SK-N-MC (cell line): ENCODE data around the gene TMEM147.

Source experiments
- DNase-seq: peaks from one replicate; pipeline ENCODE4 v3.0.0-alpha.2; 2011; ENCODE audit warnings: low read depth, low spot score
- H3K27ac ChIP-seq: fragments of 200-600 bp; sonication (generic); 2 replicates; pipeline ENCODE4 v1.5.1; 2016; ENCODE audit warnings: mixed run types
- H3K36me3 ChIP-seq: fragments of 200-600 bp; sonication (generic); 2 replicates; pipeline ENCODE4 v1.6.1; 2017; ENCODE audit warnings: antibody characterized with exemption, low read length, mixed read lengths; ENCODE audit not compliant: insufficient read depth
- H3K4me3 ChIP-seq: fragments of 200-600 bp; sonication (generic); 2 replicates; pipeline ENCODE4 v1.5.1; 2016
- H3K9ac ChIP-seq: fragments of 200-600 bp; sonication (generic); 2 replicates; pipeline ENCODE4 v1.8.0; 2017; ENCODE audit warnings: mixed run types, mixed read lengths; ENCODE audit not compliant: insufficient read length
- H3K9me3 ChIP-seq: fragments of 200-600 bp; sonication (generic); 2 replicates; pipeline ENCODE4 v1.6.1; 2017; ENCODE audit warnings: low read depth, mild to moderate bottlenecking, antibody characterized with exemption, low read length, moderate library complexity, mixed read lengths
- EZH2 ChIP-seq: fragments of 200-600 bp; sonication (generic); IDR thresholded peaks from one replicate; pipeline ENCODE4 v1.6.1; 2017; ENCODE audit warnings: antibody characterized with exemption
- FOXP2 ChIP-seq: optimal IDR thresholded peaks from 2 replicates; pipeline ENCODE3; 2011; ENCODE audit warnings: mild to moderate bottlenecking, moderate library complexity; ENCODE audit not compliant: insufficient read depth; ENCODE audit errors: extremely low read length, control extremely low read depth
- POLR2AphosphoS5 ChIP-seq: IDR thresholded peaks from 2 replicates; pipeline ENCODE4 v1.6.1; 2012; ENCODE audit warnings: mild to moderate bottlenecking, low read depth, low read length, borderline replicate concordance

TMEM147 gene

DNA sequence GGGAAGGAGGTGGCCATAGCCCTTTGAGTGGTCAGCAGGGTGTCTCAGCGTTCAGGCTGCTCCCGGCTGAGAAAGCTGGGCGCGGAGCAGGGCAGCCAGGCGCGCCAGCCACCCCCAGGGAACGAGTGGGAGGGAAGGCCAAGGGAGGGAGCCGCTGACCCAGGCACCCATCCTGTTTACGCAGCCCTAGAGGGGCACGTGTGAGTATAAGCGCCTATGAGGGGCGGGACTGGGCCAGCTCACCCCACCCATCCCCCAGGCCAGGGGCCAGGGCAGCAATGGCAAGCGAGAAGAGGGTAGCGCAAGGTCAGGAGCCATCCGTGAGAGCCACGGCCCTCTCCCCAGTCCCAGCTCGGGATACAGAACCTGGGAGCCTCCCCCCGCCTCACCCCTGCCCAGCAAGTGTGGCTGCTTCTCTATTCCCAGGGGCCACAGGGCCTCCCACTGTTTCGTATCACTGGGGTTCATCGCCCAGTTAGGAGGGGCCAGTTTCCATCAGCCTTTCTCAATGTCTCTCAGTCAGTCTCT is 31.1 kb upstream of the TMEM147 start:
- TF ChIP-seq FOXP2 (no peak), POLR2AphosphoS5 (no peak), EZH2 (no peak)
- no peaks in the 10 kb centered on the region for H3K9me3 ChIP-seq
- H3K27ac ChIP-seq = no peak overlapping the region
- no peak overlapping the region for H3K9ac ChIP-seq
- H3K4me3 ChIP-seq = no peak overlapping the region
- H3K36me3 ChIP-seq = no peaks in the 10 kb centered on the region
- no peak for DNase-seq

DNA sequence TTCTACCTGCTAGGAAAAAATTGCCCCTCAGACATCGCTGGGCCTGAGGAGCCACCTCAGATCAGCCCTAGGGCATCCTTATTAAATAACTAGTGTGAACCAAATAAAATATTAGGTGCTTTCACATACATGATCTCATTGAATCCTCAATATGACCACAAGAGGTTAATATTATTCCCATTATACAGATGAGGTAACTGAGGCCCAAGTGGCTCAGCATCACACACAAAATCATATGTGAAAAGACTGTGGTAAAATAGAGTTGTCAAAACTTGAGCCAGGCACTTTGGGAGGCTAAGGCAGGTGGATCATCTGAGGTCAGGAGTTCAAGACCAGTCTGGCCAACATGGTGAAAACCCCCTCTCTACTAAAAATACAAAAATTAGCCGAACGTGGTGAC is 29.1 kb upstream of the TMEM147 start:
- no peaks in the 10 kb centered on the region for H3K36me3 ChIP-seq
- DNase-seq = no peak
- no peak overlapping the region for H3K4me3 ChIP-seq
- no peak overlapping the region for H3K27ac ChIP-seq
- H3K9me3 ChIP-seq = no peaks in the 10 kb centered on the region
- H3K9ac ChIP-seq = no peak overlapping the region
- TF ChIP-seq POLR2AphosphoS5 (no peak), EZH2 (no peak), FOXP2 (no peak)

DNA sequence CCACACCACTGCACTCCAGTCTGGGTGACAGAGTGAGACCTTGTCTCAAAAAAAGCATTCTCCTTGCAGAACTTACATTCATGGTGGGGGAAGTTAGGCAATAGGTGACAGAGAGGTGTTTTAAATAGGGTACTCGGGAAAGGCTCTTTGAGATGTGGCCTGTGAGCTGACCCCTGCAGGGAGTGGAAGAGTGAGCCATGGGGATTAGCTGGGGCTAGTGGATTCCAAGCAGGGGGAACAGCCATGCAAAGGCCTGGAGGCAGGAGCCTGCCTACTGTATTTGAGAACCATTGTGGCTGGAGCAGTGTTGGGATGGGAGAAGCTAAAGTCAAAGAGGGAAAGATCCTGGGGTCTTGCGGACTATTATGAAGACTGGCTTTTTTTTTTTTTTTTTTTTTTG is 28.1 kb upstream of the TMEM147 start:
- Histone ChIP-seq H3K36me3 (no peaks in the 10 kb centered on the region), H3K9ac (no peak overlapping the region), H3K27ac (no peak overlapping the region), H3K4me3 (no peak overlapping the region), H3K9me3 (no peaks in the 10 kb centered on the region)
- TF ChIP-seq EZH2 (no peak), POLR2AphosphoS5 (no peak), FOXP2 (no peak)
- no peak for DNase-seq

DNA sequence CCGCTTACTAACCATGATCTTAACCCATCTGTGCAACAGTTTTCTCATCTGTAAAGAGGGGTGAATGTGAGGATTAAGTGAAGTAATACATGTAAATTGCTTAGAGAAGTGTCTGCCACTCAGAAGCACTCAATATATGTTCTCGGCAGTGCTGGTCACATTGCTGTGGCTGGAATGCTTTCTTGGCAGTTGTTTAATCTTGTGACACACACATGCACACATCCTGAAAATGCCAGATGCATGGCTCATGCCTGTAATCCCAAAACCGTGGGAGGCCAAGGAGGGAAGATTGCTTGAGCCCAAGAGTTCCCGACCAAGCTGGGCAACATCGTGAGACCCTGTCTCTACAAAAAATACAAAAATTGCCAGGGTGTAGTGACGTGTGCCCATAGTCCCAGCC is 27.1 kb upstream of the TMEM147 start:
- no peaks in the 10 kb centered on the region for H3K36me3 ChIP-seq
- no peak overlapping the region for H3K4me3 ChIP-seq
- no peak overlapping the region for H3K27ac ChIP-seq
- H3K9ac ChIP-seq = no peak overlapping the region
- no peak for DNase-seq
- H3K9me3 ChIP-seq = no peaks in the 10 kb centered on the region
- TF ChIP-seq EZH2 = no peak
- TF ChIP-seq POLR2AphosphoS5 = no peak
- TF ChIP-seq FOXP2 = no peak

DNA sequence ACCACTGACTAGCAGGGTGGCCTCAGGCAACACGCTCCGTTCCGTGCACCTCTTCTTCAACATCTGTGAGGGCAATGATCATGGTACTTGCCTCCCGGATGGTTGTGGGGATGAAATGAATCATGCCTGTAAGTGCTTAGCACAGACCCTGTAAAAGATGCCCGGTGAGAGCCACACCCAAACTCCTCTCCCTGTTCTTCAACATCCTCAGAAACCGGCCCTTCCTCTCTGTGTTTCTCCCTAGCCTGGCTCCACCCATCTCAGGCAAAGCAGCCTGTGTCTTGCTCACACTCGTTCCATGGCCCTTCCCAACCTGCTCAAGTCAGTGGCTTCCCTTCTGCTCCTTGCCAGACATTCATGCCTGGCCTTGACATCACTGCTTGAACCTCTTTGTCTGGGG is 26.1 kb upstream of the TMEM147 start:
- Histone ChIP-seq H3K4me3 (no peak overlapping the region), H3K27ac (no peak overlapping the region), H3K9me3 (no peaks in the 10 kb centered on the region), H3K36me3 (no peaks in the 10 kb centered on the region), H3K9ac (no peak overlapping the region)
- no peak for TF ChIP-seq EZH2
- no peak for TF ChIP-seq POLR2AphosphoS5
- no peak for TF ChIP-seq FOXP2
- no peak for DNase-seq

DNA sequence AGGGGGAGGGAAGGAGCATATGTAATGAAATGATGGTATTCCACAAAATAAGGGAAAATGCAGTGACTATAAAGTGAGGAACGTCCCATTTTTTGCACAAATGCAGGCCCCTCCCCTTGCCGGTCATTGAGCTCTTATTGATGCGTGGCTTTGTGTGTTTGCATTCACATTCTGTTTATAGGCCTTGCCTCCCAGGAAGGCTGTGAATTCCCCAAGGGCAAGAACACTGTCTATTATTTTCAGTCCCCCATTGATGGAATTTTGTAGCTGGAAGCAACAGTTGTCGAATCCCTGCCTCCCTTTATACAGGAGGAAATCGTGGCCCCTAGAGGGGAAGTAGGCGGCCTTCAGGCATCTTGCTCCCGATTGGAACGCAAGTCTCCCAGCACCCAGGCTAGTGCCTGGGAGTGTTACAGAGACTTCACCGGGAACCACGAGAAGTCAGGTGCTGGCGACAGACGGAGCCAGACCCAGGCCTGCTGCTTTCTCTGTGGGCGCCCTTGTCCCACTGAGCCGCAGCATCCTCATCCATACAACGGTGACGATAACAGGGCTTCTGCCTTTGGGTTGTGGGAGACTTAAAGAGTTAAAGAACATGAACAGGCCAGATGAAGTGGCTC is 24.2 kb upstream of the TMEM147 start:
- TF ChIP-seq FOXP2 (no peak), EZH2 (no peak), POLR2AphosphoS5 (no peak)
- no peak overlapping the region for H3K27ac ChIP-seq
- H3K9me3 ChIP-seq = no peaks in the 10 kb centered on the region
- no peak overlapping the region for H3K9ac ChIP-seq
- no peak for DNase-seq
- H3K4me3 ChIP-seq = no peak overlapping the region
- H3K36me3 ChIP-seq = no peaks in the 10 kb centered on the region

DNA sequence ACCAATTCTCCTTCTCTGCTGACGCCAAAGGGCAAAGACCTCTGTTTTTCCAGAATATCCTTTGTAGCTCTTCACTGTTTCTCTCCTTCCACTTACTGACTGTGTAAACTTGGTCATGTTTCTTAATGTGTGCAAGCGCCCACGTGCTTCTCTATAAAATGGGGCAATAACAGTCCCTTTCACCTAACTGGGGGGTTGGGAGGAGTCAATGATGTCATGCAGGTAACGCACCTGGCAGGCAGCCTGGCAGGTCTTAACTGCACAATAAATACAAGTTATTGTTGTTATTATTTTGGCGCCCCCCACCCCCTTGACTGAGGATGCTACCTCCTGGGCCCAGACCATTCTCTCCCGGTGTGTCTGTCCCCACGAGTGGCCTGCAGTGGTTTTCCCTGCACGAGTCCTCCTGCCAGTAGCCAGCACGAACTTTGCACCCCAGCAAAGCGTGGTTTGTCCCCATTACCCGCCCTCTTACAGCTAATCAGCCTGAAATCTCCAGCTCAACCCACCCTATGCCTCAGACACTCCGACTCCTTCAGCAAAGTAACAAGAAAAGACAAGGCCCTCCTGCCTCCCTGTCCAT is 22.6 kb upstream of the TMEM147 start:
- H3K36me3 ChIP-seq = no peaks in the 10 kb centered on the region
- TF ChIP-seq POLR2AphosphoS5 = no peak
- no peak for TF ChIP-seq FOXP2
- no peak for TF ChIP-seq EZH2
- H3K4me3 ChIP-seq = no peak overlapping the region
- no peak overlapping the region for H3K27ac ChIP-seq
- no peak overlapping the region for H3K9ac ChIP-seq
- no peak for DNase-seq
- H3K9me3 ChIP-seq = no peaks in the 10 kb centered on the region

DNA sequence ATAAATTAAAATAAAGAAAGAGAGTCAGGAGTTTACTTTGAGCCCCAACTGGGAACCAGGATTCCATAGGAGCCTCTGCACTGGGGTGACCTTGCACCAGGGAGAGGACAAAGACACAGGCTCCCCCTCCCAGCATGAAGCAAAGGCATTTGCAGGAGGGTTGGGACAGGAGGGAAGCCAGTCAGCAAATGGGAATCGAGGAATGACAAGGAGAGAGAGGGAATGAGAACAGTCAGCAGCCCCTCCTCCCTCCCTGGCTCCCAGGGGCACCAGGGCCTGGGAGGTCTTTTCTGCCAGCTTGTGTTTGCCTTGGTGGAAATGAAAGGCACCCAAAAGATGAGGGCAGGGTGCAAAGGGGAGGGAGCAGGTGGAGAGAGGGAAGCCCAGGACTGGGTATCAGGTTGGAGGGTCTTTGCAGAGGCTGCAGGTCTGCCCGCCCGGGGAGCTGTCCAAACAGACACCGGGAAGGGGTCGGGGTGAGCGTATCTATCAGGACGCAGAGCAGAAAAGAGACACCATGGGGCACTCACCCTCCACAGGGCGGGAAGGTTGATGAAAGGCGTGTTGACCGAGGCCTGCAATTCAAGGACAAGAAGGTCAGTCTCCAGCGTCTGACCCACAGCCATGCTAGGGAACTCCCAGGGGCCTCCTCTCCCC is 21.1 kb upstream of the TMEM147 start:
- no peak for TF ChIP-seq FOXP2
- no peak for TF ChIP-seq POLR2AphosphoS5
- TF ChIP-seq EZH2 = no peak
- no peak for DNase-seq
- H3K9ac ChIP-seq = no peak overlapping the region
- no peak overlapping the region for H3K4me3 ChIP-seq
- no peaks in the 10 kb centered on the region for H3K36me3 ChIP-seq
- no peaks in the 10 kb centered on the region for H3K9me3 ChIP-seq
- H3K27ac ChIP-seq = no peak overlapping the region
